ENCODE measurements around the gene NINL.

DNA sequence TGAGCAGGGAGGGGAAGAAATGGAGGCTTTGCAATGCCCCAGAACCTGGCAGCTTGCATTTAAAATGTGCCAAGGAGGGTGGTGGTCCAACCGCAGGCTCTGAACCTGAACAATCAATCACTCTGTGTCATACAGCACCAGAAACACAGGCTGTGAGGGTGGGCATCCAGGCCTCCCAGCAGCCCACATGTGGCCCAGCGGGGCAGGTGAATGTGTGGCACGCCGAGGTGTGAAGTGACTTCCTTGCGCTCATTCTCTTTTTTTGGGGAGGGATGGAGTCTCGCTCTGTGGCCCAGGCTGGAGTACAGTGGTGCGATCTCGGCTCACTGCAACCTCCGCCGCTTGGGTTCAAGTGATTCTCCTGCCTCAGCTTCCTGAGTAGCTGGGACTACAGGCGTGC is 97.4 kb downstream of the NINL start:
- TF ChIP-seq, protein P1, sequence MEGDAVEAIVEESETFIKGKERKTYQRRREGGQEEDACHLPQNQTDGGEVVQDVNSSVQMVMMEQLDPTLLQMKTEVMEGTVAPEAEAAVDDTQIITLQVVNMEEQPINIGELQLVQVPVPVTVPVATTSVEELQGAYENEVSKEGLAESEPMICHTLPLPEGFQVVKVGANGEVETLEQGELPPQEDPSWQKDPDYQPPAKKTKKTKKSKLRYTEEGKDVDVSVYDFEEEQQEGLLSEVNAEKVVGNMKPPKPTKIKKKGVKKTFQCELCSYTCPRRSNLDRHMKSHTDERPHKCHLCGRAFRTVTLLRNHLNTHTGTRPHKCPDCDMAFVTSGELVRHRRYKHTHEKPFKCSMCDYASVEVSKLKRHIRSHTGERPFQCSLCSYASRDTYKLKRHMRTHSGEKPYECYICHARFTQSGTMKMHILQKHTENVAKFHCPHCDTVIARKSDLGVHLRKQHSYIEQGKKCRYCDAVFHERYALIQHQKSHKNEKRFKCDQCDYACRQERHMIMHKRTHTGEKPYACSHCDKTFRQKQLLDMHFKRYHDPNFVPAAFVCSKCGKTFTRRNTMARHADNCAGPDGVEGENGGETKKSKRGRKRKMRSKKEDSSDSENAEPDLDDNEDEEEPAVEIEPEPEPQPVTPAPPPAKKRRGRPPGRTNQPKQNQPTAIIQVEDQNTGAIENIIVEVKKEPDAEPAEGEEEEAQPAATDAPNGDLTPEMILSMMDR (optimal IDR thresholded peaks at IDR 0.05 in 1 of 3, IDR thresholded peaks at IDR 0.05 in 1 of 3, conservative IDR thresholded peaks at IDR 0.05 in 1 of 3; ENCODE audit: extremely low read depth in 1 of 3, insufficient read depth in 2 of 3, low read length in 3 of 3), result no peak
- no peak for TF ChIP-seq EZH2 (IDR thresholded peaks at IDR 0.05; ENCODE audit: low read length)
